Activated CD4-positive, CD25-positive, alpha-beta regulatory T cell treated with anti-CD3 and anti-CD28 coated beads, Interleukin-2, amount 50 U/mL, for 24 hours (primary cell): ENCODE results near the gene NUDT1.

ENCODE experiments used
- ATAC-seq, 2 donors: fragments of 150-1000 bp; cut with Tn5 transposase; one replicate each; pipeline ENCODE4 v1.10.0; 2021; ENCODE audit warnings: mild to moderate bottlenecking in 1 of 2, moderate library complexity in 1 of 2

Gene NUDT1

GRCh38 chr7:2271273-2272026 is 29.4 kb downstream of the NUDT1 start:
- no peak for ATAC-seq

GRCh38 chr7:2272031-2272430 is 30.0 kb downstream of the NUDT1 start:
- no peak for ATAC-seq

- no peak for ATAC-seq
These were observed 31.8 kb downstream of the NUDT1 start for GRCh38 chr7:2273866-2274265.

- no peak for ATAC-seq
These were observed 32.6 kb downstream of the NUDT1 start for GRCh38 chr7:2274666-2275065.

- ATAC-seq: no peak
These were observed 33.1 kb downstream of the NUDT1 start for GRCh38 chr7:2275101-2275500.

GRCh38 chr7:2276107-2276506 is 34.1 kb downstream of the NUDT1 start:
- no peak for ATAC-seq

- no peak for ATAC-seq
These were observed 36.0 kb downstream of the NUDT1 start for GRCh38 chr7:2278026-2278425.

GRCh38 chr7:2279896-2280295 is 37.9 kb downstream of the NUDT1 start:
- no peak for ATAC-seq

GRCh38 chr7:2280424-2280823 is 38.4 kb downstream of the NUDT1 start:
- ATAC-seq: no peak

- ATAC-seq: no peak
These were observed 39.5 kb downstream of the NUDT1 start for GRCh38 chr7:2281541-2281940.

GRCh38 chr7:2282185-2282751 is 40.2 kb downstream of the NUDT1 start:
- ATAC-seq: no peak

- no peak for ATAC-seq
These were observed 41.0 kb downstream of the NUDT1 start for GRCh38 chr7:2283074-2283473.

GRCh38 chr7:2287745-2288144 is 45.7 kb downstream of the NUDT1 start:
- no peak for ATAC-seq

GRCh38 chr7:2288503-2288902 is 46.5 kb downstream of the NUDT1 start:
- ATAC-seq: peak; percentile 20 to 32

GRCh38 chr7:2289111-2289586 is 47.1 kb downstream of the NUDT1 start:
- no peak for ATAC-seq

GRCh38 chr7:2289621-2290020 is 47.6 kb downstream of the NUDT1 start:
- no peak for ATAC-seq

GRCh38 chr7:2290877-2291276 is 48.9 kb downstream of the NUDT1 start:
- ATAC-seq: no peak

GRCh38 chr7:2295936-2296620 is 54.1 kb downstream of the NUDT1 start:
- ATAC-seq: no peak

- no peak for ATAC-seq
These were observed 54.8 kb downstream of the NUDT1 start for GRCh38 chr7:2296832-2297231.

- peak; percentile 55 to 59 for ATAC-seq
These were observed 57.3 kb downstream of the NUDT1 start for GRCh38 chr7:2299131-2299829.

- ATAC-seq: no peak
These were observed 58.0 kb downstream of the NUDT1 start for GRCh38 chr7:2299870-2300512.
